H9 (cell line): ENCODE measurements around the gene GSTA5. TPM values are rescaled to one million over a fixed set of nuclear protein-coding genes. Genes with fewer than 3 reads are reported as not detected.

ENCODE experiments used
- DNase-seq: peaks from one replicate; pipeline ENCODE4 v3.0.0-alpha.2; 2017
- H2AFZ ChIP-seq: one replicate; pipeline ENCODE4 v1.6.1; 2013; ENCODE audit warnings: mild to moderate bottlenecking, low read length, control low read depth, moderate library complexity
- H2AK5ac ChIP-seq: 2 replicates; pipeline ENCODE4 v1.6.1; 2013; ENCODE audit warnings: low read length, control low read depth, mixed read lengths; ENCODE audit not compliant: insufficient read length
- H2BK120ac ChIP-seq: one replicate; pipeline ENCODE4 v1.6.1; 2013; ENCODE audit warnings: low read depth, mild to moderate bottlenecking, low read length, control low read depth, inconsistent platforms; ENCODE audit not compliant: poor library complexity, severe bottlenecking
- H2BK12ac ChIP-seq: 2 replicates; pipeline ENCODE4 v1.6.1; 2013; ENCODE audit warnings: low read length, control low read depth, mixed read lengths, low read depth; ENCODE audit not compliant: insufficient read length
- H2BK15ac ChIP-seq: 2 replicates; pipeline ENCODE4 v1.6.1; 2013; ENCODE audit warnings: low read depth, low read length, control low read depth
- H2BK20ac ChIP-seq: one replicate; pipeline ENCODE4 v1.6.1; 2013; ENCODE audit warnings: low read depth, mild to moderate bottlenecking, low read length, control low read depth, inconsistent platforms; ENCODE audit not compliant: poor library complexity, severe bottlenecking
- H2BK5ac ChIP-seq: 2 replicates; pipeline ENCODE4 v1.6.1; 2013; ENCODE audit warnings: low read length, control low read depth, mixed read lengths; ENCODE audit not compliant: insufficient read length
- H3K14ac ChIP-seq: 2 replicates; pipeline ENCODE4 v1.6.1; 2013; ENCODE audit warnings: low read length, control low read depth; ENCODE audit not compliant: insufficient read depth
- H3K18ac ChIP-seq: 2 replicates; pipeline ENCODE4 v1.6.1; 2013; ENCODE audit warnings: low read depth, mild to moderate bottlenecking, mixed read lengths, low read length, control low read depth; ENCODE audit not compliant: insufficient read length
- H3K23ac ChIP-seq: 2 replicates; pipeline ENCODE4 v1.6.1; 2013; ENCODE audit warnings: low read length, control low read depth, mixed read lengths, low read depth; ENCODE audit not compliant: insufficient read length
- H3K23me2 ChIP-seq: 2 replicates; pipeline ENCODE4 v1.6.1; 2013; ENCODE audit warnings: low read depth, mild to moderate bottlenecking, mixed read lengths, low read length, control low read depth; ENCODE audit not compliant: insufficient read length, poor library complexity, severe bottlenecking
- H3K27ac ChIP-seq: 2 replicates; pipeline ENCODE4 v1.5.1; 2013; ENCODE audit warnings: low read length, control low read depth, mixed read lengths, low read depth; ENCODE audit not compliant: insufficient read length
- H3K27me3 ChIP-seq: 2 replicates; pipeline ENCODE4 v1.6.1; 2013; ENCODE audit warnings: low read length, control low read depth, inconsistent platforms; ENCODE audit not compliant: insufficient read depth
- H3K4ac ChIP-seq: 2 replicates; pipeline ENCODE4 v1.6.1; 2013; ENCODE audit warnings: low read depth, mild to moderate bottlenecking, control low read depth, inconsistent platforms, low read length, moderate library complexity
- H3K4me1 ChIP-seq: 2 replicates; pipeline ENCODE4 v1.6.1; 2013; ENCODE audit warnings: low read length, control low read depth, inconsistent platforms; ENCODE audit not compliant: insufficient read depth
- H3K4me2 ChIP-seq: 2 replicates; pipeline ENCODE4 v1.6.1; 2013; ENCODE audit warnings: low read length, control low read depth, mixed read lengths; ENCODE audit not compliant: insufficient read length, insufficient read depth
- H3K56ac ChIP-seq: 2 replicates; pipeline ENCODE4 v1.6.1; 2013; ENCODE audit warnings: low read depth, mild to moderate bottlenecking, mixed read lengths, low read length, control low read depth; ENCODE audit not compliant: insufficient read length
- H3K79me1 ChIP-seq: 2 replicates; pipeline ENCODE4 v1.6.1; 2013; ENCODE audit warnings: low read depth, mild to moderate bottlenecking, moderate library complexity, low read length, control low read depth, inconsistent platforms; ENCODE audit not compliant: insufficient read depth, poor library complexity, severe bottlenecking
- H3K79me2 ChIP-seq: 2 replicates; pipeline ENCODE4 v1.6.1; 2013; ENCODE audit warnings: low read length, control low read depth, inconsistent platforms; ENCODE audit not compliant: insufficient read depth
- H3K9ac ChIP-seq: 2 replicates; pipeline ENCODE4 v1.6.1; 2013; ENCODE audit warnings: low read length, control low read depth, mixed read lengths; ENCODE audit not compliant: insufficient read length; ENCODE audit errors: extremely low read depth
- H3K9me3 ChIP-seq: one replicate; pipeline ENCODE4 v1.6.1; 2013; ENCODE audit warnings: low read depth, low read length, inconsistent platforms; ENCODE audit not compliant: control insufficient read depth
- H3T11ph ChIP-seq: one replicate; pipeline ENCODE4 v1.6.1; 2013; ENCODE audit warnings: mild to moderate bottlenecking, low read length, control low read depth, inconsistent platforms
- H4K20me1 ChIP-seq: one replicate; pipeline ENCODE4 v1.6.1; 2013; ENCODE audit not compliant: control insufficient read depth, insufficient read length, insufficient read depth
- H4K5ac ChIP-seq: 2 replicates; pipeline ENCODE4 v1.6.1; 2013; ENCODE audit warnings: low read depth, mild to moderate bottlenecking, mixed read lengths, low read length, control low read depth; ENCODE audit not compliant: insufficient read length
- H4K8ac ChIP-seq: replicated peaks from 2 replicates; pipeline ENCODE4 v1.6.1; 2013; ENCODE audit warnings: low read length, control low read depth, mixed read lengths, low read depth; ENCODE audit not compliant: insufficient read length
- H4K91ac ChIP-seq: 2 replicates; pipeline ENCODE4 v1.6.1; 2013; ENCODE audit warnings: low read depth, mild to moderate bottlenecking, moderate library complexity, mixed read lengths, low read length, control low read depth; ENCODE audit not compliant: insufficient read length
- H3K27ac Mint-ChIP-seq, 3 experiments: 2 replicates in 2 of 3; 3 replicates in 1 of 3; pipeline ENCODE4 v1.8.0; 2020 to 2021; ENCODE audit warnings: mixed read lengths in 3 of 3, mild to moderate bottlenecking in 1 of 3, moderate library complexity in 1 of 3
- H3K27me3 Mint-ChIP-seq: 2 replicates; pipeline ENCODE4 v1.8.0; 2021; ENCODE audit warnings: low read depth, mild to moderate bottlenecking, moderate library complexity, mixed read lengths
- H3K36me3 Mint-ChIP-seq, 3 experiments: 2 replicates in 2 of 3; 3 replicates in 1 of 3; pipeline ENCODE4 v1.8.0; 2020 to 2021; ENCODE audit warnings: low read depth in 3 of 3, mixed read lengths in 3 of 3; ENCODE audit not compliant: insufficient read depth in 1 of 3
- H3K4me1 Mint-ChIP-seq, 2 experiments: 2 replicates each; pipeline ENCODE4 v1.8.0; 2020; ENCODE audit warnings: mixed read lengths in 2 of 2
- H3K4me3 Mint-ChIP-seq, 2 experiments: 2 replicates in 1 of 2; 3 replicates in 1 of 2; pipeline ENCODE4 v1.8.0; 2020 to 2021; ENCODE audit warnings: mild to moderate bottlenecking in 2 of 2, mixed read lengths in 2 of 2, moderate library complexity in 1 of 2
- H3K9me3 Mint-ChIP-seq, 2 experiments: 2 replicates in 1 of 2; 3 replicates in 1 of 2; pipeline ENCODE4 v1.8.0; 2020; ENCODE audit warnings: mild to moderate bottlenecking in 2 of 2, mixed read lengths in 2 of 2, moderate library complexity in 1 of 2
- CTCF ChIP-seq: fragments of 200-600 bp; sonication (generic); conservative IDR thresholded peaks from 3 replicates; pipeline ENCODE4 v1.8.0; 2021; ENCODE audit warnings: antibody characterized with exemption, mild to moderate bottlenecking
- WGBS: extraction: QIAGEN DNeasy Blood & Tissue Kit; methylation state at CpG from one replicate; pipeline ENCODE4 v1.1.7; 2013; ENCODE audit warnings: missing lambda C conversion rate, low lambda C conversion rate, mixed read lengths; ENCODE audit not compliant: insufficient read length; ENCODE audit errors: extremely low coverage; 5-methylcytosine and 5-hydroxymethylcytosine counted together
- total RNA-seq: library from RNA; stranded (reverse); gene quantifications from 2 replicates; pipeline ENCODE4 v1.2.1, GENCODE V29; 2021

GSTA5 gene
- total RNA-seq, 1 experiment from 2014 or later = not detected

GRCh38 chr6:52890018-52890417 lies 49.4 kb upstream of the GSTA5 start:
- no peak for TF ChIP-seq CTCF
- H3K4me3 Mint-ChIP-seq = no peak overlapping the region
- H3K36me3 Mint-ChIP-seq = no peaks in the 10 kb centered on the region
- Histone ChIP-seq H3K4me2 (no peak overlapping the region), H3K9ac (no peak overlapping the region), H3K14ac (no peak overlapping the region), H3K27me3 (no peaks in the 10 kb centered on the region), H4K91ac (no peak overlapping the region), H2BK120ac (no peak overlapping the region), H4K8ac (no peak overlapping the region), H4K5ac (no peak overlapping the region), H2BK15ac (no peak overlapping the region), H3K79me2 (no peaks in the 10 kb centered on the region), H3T11ph (no peak overlapping the region), H3K79me1 (no peaks in the 10 kb centered on the region), H2AFZ (no peak overlapping the region), H2AK5ac (no peak overlapping the region), H3K27ac (no peak overlapping the region), H3K9me3 (no peaks in the 10 kb centered on the region), H3K23me2 (no peaks in the 10 kb centered on the region), H2BK20ac (no peak overlapping the region), H2BK5ac (no peak overlapping the region), H2BK12ac (no peak overlapping the region), H4K20me1 (no peaks in the 10 kb centered on the region), H3K4ac (no peak overlapping the region), H3K23ac (no peak overlapping the region), H3K18ac (no peak overlapping the region), H3K4me1 (no peaks in the 10 kb centered on the region), H3K56ac (no peak overlapping the region)
- WGBS = no CpG with 5 or more reads among the region's 3 CpGs
- H3K27ac Mint-ChIP-seq = no peak overlapping the region
- DNase-seq = no peak
- H3K4me1 Mint-ChIP-seq = peaks cover 0 to 2% of the 10 kb centered on the region in 2 experiments; a peak in 1 of 4 replicates
- H3K9me3 Mint-ChIP-seq = no peaks in the 10 kb centered on the region
- no peaks in the 10 kb centered on the region for H3K27me3 Mint-ChIP-seq
